Sigmoid colon (tissue), 4 donors: ENCODE measurements around the gene TNNC1.

Experiments
- POLR2A ChIP-seq, 2 donors: fragments of 450-650 bp; IDR thresholded peaks; one replicate each; pipeline ENCODE4 v1.6.1; 2016; ENCODE audit warnings: antibody characterized with exemption in 2 of 2, mild to moderate bottlenecking in 2 of 2, moderate library complexity in 2 of 2
- POLR2AphosphoS5 ChIP-seq, 4 donors: sonication (generic); formaldehyde crosslinking; IDR thresholded peaks; one replicate each; pipeline ENCODE4 v1.6.1; 2017; ENCODE audit warnings: antibody characterized with exemption in 4 of 4
- TF ChIP-seq, protein P1 (sequence below), 4 experiments: fragments of 450-650 bp in 3 of 4; fragments of 200-600 bp in 1 of 4; IDR thresholded peaks; one replicate each; pipeline ENCODE4 v1.5.1; 2016 to 2019; ENCODE audit warnings: antibody characterized with exemption in 4 of 4, mild to moderate bottlenecking in 3 of 4, moderate library complexity in 2 of 4

DNA sequence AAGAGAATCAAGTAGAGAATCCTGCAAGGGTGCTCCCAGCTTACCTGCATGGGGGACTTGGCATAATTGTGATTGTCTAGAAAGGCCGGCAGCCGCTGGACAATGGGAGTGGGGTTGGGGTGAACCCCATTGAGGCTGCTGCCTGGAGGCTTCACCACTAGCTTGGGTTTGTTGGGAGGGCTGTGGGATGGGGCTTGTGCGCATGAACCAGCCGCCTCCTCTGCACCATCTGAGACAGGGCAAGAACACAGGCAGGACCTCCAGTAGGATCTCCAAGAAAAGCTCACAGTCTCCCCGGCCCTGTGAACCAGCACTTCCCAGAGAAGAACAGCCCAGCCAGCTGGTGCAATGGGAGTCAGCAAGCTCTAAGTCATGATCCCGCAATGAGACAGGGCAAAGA is 48.8 kb downstream of the TNNC1 start:
- TF ChIP-seq POLR2A (IDR thresholded peaks at IDR 0.05) (no peak), POLR2AphosphoS5 (IDR thresholded peaks at IDR 0.05) (no peak)
- TF ChIP-seq, protein P1, sequence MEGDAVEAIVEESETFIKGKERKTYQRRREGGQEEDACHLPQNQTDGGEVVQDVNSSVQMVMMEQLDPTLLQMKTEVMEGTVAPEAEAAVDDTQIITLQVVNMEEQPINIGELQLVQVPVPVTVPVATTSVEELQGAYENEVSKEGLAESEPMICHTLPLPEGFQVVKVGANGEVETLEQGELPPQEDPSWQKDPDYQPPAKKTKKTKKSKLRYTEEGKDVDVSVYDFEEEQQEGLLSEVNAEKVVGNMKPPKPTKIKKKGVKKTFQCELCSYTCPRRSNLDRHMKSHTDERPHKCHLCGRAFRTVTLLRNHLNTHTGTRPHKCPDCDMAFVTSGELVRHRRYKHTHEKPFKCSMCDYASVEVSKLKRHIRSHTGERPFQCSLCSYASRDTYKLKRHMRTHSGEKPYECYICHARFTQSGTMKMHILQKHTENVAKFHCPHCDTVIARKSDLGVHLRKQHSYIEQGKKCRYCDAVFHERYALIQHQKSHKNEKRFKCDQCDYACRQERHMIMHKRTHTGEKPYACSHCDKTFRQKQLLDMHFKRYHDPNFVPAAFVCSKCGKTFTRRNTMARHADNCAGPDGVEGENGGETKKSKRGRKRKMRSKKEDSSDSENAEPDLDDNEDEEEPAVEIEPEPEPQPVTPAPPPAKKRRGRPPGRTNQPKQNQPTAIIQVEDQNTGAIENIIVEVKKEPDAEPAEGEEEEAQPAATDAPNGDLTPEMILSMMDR (IDR thresholded peaks at IDR 0.05): no peak
